Activated CD4-positive, alpha-beta T cell treated with anti-CD3 and anti-CD28 coated beads for 24 hours (primary cell): ENCODE measurements around the gene NTN1.

Experiments used
- DNase-seq, 2 donors: peaks; one replicate each; pipeline ENCODE4 v3.0.0-alpha.2; 2020; ENCODE audit warnings: low read depth in 2 of 2

NTN1 gene

GRCh38 chr17:9006175-9006767, 15.0 kb upstream of the NTN1 start:
- DNase-seq, result no peak

- no peak for DNase-seq
These were observed 14.1 kb upstream of the NTN1 start for GRCh38 chr17:9007052-9007714.

DNA sequence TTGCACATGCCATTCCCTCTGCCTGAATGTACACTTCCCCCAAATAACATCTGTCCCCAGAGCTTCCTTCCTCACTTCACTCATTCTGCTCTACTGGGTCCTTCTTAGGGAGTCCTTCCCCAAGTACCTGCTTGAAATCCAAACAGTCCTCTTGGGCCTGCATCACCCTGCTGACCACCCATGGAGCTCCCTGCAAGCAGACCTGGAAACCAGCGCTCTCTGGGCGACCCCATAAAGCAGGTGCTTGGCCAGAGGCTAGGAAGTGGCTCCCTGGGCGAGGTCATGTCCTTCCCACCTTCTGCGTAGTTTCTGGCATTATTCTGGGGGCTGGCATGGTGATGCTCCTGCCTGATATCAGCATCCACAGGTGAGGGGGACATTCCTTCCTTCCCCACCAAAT, 12.2 kb upstream of the NTN1 start:
- DNase-seq, result no peak

DNA sequence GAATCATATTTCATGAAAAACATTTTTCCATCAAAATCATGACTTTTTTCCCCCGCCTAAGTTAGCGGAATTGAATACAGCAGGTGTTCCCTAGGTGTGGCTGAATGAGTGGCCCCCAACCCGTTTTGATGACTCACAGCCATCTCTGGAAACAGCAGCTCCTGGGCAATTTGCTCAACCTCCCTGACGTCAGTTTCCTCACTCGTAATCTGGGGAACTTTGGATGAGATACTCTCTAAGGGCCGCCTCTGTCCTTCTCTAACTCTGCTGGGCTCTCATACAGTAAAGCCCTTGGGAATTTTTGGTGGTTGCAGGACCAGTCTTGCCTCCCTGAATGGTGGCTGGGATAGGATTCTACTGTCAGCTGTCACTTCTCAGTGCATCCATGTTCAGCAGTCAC, 11.6 kb upstream of the NTN1 start:
- no peak for DNase-seq

GRCh38 chr17:9011001-9011400, 10.3 kb upstream of the NTN1 start:
- no peak for DNase-seq

GRCh38 chr17:9016941-9017552, 4.3 kb upstream of the NTN1 start:
- no peak for DNase-seq

GRCh38 chr17:9018726-9019125, 2.6 kb upstream of the NTN1 start:
- no peak for DNase-seq

- DNase-seq, result no peak
These were observed 1.1 kb upstream of the NTN1 start for GRCh38 chr17:9020096-9020823.

DNA sequence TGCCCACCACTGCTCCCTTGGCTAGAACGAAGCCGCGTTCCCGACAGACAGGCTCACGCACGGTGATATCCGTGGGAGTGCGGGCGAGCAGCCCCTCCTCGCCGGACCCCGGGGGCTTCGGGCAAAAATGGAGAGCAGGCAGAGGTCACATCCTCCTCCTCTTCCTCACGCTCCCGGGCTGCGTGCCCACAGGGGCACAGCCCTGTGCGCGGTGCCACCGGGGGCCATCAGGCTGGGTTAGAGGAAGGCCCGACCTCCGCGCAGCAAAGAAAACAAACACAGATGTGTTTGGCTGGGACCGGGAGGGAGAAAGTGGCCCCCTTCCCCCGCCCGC, 519 bp upstream of the NTN1 start:
- no peak for DNase-seq

DNA sequence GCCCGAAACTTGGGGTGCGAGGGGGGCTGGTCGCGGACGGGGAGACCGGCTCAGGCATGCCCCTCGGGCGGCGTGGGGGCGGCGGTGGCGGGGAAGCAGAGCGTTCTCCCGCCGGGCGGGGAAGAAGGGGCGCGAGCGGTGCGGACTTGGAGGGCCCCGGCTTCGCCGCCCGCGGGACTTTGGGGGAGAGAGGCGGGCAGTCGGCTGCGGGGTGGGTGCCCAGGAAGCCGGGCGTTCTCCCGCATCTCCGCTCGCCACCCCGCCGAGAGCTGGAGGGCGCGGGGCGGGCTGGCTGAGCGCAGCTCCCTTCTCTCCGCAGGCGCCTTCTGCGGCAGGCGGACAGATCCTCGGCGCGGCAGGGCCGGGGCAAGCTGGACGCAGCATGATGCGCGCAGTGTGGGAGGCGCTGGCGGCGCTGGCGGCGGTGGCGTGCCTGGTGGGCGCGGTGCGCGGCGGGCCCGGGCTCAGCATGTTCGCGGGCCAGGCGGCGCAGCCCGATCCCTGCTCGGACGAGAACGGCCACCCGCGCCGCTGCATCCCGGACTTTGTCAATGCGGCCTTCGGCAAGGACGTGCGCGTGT, 772 bp downstream of the NTN1 start:
- no peak for DNase-seq

DNA sequence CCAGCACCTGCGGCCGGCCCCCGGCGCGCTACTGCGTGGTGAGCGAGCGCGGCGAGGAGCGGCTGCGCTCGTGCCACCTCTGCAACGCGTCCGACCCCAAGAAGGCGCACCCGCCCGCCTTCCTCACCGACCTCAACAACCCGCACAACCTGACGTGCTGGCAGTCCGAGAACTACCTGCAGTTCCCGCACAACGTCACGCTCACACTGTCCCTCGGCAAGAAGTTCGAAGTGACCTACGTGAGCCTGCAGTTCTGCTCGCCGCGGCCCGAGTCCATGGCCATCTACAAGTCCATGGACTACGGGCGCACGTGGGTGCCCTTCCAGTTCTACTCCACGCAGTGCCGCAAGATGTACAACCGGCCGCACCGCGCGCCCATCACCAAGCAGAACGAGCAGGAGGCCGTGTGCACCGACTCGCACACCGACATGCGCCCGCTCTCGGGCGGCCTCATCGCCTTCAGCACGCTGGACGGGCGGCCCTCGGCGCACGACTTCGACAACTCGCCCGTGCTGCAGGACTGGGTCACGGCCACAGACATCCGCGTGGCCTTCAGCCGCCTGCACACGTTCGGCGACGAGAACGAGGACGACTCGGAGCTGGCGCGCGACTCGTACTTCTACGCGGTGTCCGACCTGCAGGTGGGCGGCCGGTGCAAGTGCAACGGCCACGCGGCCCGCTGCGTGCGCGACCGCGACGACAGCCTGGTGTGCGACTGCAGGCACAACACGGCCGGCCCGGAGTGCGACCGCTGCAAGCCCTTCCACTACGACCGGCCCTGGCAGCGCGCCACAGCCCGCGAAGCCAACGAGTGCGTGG, 1.5 kb downstream of the NTN1 start:
- no peak for DNase-seq

GRCh38 chr17:9023392-9024218, 2.3 kb downstream of the NTN1 start:
- DNase-seq, result no peak

GRCh38 chr17:9024497-9024896, 3.2 kb downstream of the NTN1 start:
- no peak for DNase-seq

GRCh38 chr17:9026741-9027140, 5.4 kb downstream of the NTN1 start:
- no peak for DNase-seq

DNA sequence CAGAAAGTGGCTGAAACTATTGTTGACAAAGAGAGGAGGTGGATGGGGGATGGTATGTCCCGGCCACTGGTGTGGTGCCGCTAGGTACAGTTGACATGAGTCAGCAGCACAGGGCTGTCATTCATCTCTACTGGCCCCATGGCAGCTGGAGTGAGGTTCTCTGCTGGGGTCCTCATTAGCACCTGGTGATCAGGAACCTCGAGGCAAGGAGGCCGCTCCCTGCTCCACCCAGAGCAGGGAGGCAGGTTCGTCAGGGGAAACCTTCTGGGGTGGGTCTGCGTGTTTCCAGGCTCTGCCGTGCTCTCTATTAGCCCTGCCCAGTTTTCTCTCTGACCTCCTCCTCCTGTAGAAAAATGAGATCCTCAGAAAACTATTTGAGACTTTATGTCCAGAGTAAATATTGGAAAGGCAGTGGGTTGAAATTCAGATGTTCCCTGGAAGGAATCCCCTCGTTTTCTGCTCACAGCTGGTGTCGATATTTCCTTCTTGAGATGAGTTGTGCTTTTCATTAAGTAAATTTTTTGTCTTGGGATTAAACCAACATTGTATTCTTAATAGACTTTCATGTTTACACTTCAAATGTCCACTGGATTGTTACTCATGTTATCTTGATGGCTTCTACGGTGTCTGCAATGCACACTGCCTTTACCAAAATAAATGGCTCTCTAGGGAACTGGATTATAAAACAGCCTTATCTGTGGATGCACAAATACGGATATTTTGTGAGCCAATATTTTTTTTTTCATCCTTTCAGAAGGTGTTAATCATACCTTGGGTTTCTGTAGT, 7.1 kb downstream of the NTN1 start:
- no peak for DNase-seq

- DNase-seq, result no peak
These were observed 7.8 kb downstream of the NTN1 start for GRCh38 chr17:9028988-9029570.

DNA sequence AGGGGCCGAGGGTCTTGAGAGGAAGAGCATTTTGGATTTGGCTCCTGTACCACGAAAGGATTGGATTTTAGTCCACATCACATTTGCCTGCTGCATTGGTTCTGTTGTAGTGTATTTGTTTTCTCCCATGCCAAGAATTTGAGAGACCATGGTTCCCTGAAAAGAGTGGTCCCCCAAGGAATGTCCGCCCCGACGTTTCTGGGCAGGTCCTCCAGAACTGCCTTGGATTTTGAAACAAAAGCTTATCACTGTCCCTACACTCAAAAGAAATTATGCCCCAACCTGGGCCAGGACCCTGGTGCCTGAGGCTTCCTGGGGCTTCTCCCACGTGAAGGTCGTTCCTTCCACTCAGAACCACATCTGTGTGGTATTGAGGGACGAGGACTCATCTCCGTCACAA, 10.8 kb downstream of the NTN1 start:
- no peak for DNase-seq

GRCh38 chr17:9032583-9032982, 11.3 kb downstream of the NTN1 start:
- no peak for DNase-seq

- DNase-seq, result no peak
These were observed 13.9 kb downstream of the NTN1 start for GRCh38 chr17:9035249-9035648.

- no peak for DNase-seq
These were observed 15.0 kb downstream of the NTN1 start for GRCh38 chr17:9036336-9036735.
